H9 (cell line): ENCODE data around the gene SDK2. TPM values are rescaled to one million over a fixed set of nuclear protein-coding genes. Genes with fewer than 3 reads are reported as not detected.

Experiments used
- DNase-seq: peaks from one replicate; pipeline ENCODE4 v3.0.0-alpha.2; 2017
- H2AFZ ChIP-seq: one replicate; pipeline ENCODE4 v1.6.1; 2013; ENCODE audit warnings: mild to moderate bottlenecking, low read length, control low read depth, moderate library complexity
- H2AK5ac ChIP-seq: 2 replicates; pipeline ENCODE4 v1.6.1; 2013; ENCODE audit warnings: low read length, control low read depth, mixed read lengths; ENCODE audit not compliant: insufficient read length
- H2BK120ac ChIP-seq: one replicate; pipeline ENCODE4 v1.6.1; 2013; ENCODE audit warnings: low read depth, mild to moderate bottlenecking, low read length, control low read depth, inconsistent platforms; ENCODE audit not compliant: poor library complexity, severe bottlenecking
- H2BK12ac ChIP-seq: 2 replicates; pipeline ENCODE4 v1.6.1; 2013; ENCODE audit warnings: low read length, control low read depth, mixed read lengths, low read depth; ENCODE audit not compliant: insufficient read length
- H2BK15ac ChIP-seq: 2 replicates; pipeline ENCODE4 v1.6.1; 2013; ENCODE audit warnings: low read depth, low read length, control low read depth
- H2BK20ac ChIP-seq: one replicate; pipeline ENCODE4 v1.6.1; 2013; ENCODE audit warnings: low read depth, mild to moderate bottlenecking, low read length, control low read depth, inconsistent platforms; ENCODE audit not compliant: poor library complexity, severe bottlenecking
- H2BK5ac ChIP-seq: 2 replicates; pipeline ENCODE4 v1.6.1; 2013; ENCODE audit warnings: low read length, control low read depth, mixed read lengths; ENCODE audit not compliant: insufficient read length
- H3K14ac ChIP-seq: 2 replicates; pipeline ENCODE4 v1.6.1; 2013; ENCODE audit warnings: low read length, control low read depth; ENCODE audit not compliant: insufficient read depth
- H3K18ac ChIP-seq: 2 replicates; pipeline ENCODE4 v1.6.1; 2013; ENCODE audit warnings: low read depth, mild to moderate bottlenecking, mixed read lengths, low read length, control low read depth; ENCODE audit not compliant: insufficient read length
- H3K23ac ChIP-seq: 2 replicates; pipeline ENCODE4 v1.6.1; 2013; ENCODE audit warnings: low read length, control low read depth, mixed read lengths, low read depth; ENCODE audit not compliant: insufficient read length
- H3K23me2 ChIP-seq: 2 replicates; pipeline ENCODE4 v1.6.1; 2013; ENCODE audit warnings: low read depth, mild to moderate bottlenecking, mixed read lengths, low read length, control low read depth; ENCODE audit not compliant: insufficient read length, poor library complexity, severe bottlenecking
- H3K27ac ChIP-seq: 2 replicates; pipeline ENCODE4 v1.5.1; 2013; ENCODE audit warnings: low read length, control low read depth, mixed read lengths, low read depth; ENCODE audit not compliant: insufficient read length
- H3K27me3 ChIP-seq: 2 replicates; pipeline ENCODE4 v1.6.1; 2013; ENCODE audit warnings: low read length, control low read depth, inconsistent platforms; ENCODE audit not compliant: insufficient read depth
- H3K4ac ChIP-seq: 2 replicates; pipeline ENCODE4 v1.6.1; 2013; ENCODE audit warnings: low read depth, mild to moderate bottlenecking, control low read depth, inconsistent platforms, low read length, moderate library complexity
- H3K4me1 ChIP-seq: 2 replicates; pipeline ENCODE4 v1.6.1; 2013; ENCODE audit warnings: low read length, control low read depth, inconsistent platforms; ENCODE audit not compliant: insufficient read depth
- H3K4me2 ChIP-seq: 2 replicates; pipeline ENCODE4 v1.6.1; 2013; ENCODE audit warnings: low read length, control low read depth, mixed read lengths; ENCODE audit not compliant: insufficient read length, insufficient read depth
- H3K56ac ChIP-seq: 2 replicates; pipeline ENCODE4 v1.6.1; 2013; ENCODE audit warnings: low read depth, mild to moderate bottlenecking, mixed read lengths, low read length, control low read depth; ENCODE audit not compliant: insufficient read length
- H3K79me1 ChIP-seq: 2 replicates; pipeline ENCODE4 v1.6.1; 2013; ENCODE audit warnings: low read depth, mild to moderate bottlenecking, moderate library complexity, low read length, control low read depth, inconsistent platforms; ENCODE audit not compliant: insufficient read depth, poor library complexity, severe bottlenecking
- H3K79me2 ChIP-seq: 2 replicates; pipeline ENCODE4 v1.6.1; 2013; ENCODE audit warnings: low read length, control low read depth, inconsistent platforms; ENCODE audit not compliant: insufficient read depth
- H3K9ac ChIP-seq: 2 replicates; pipeline ENCODE4 v1.6.1; 2013; ENCODE audit warnings: low read length, control low read depth, mixed read lengths; ENCODE audit not compliant: insufficient read length; ENCODE audit errors: extremely low read depth
- H3K9me3 ChIP-seq: one replicate; pipeline ENCODE4 v1.6.1; 2013; ENCODE audit warnings: low read depth, low read length, inconsistent platforms; ENCODE audit not compliant: control insufficient read depth
- H3T11ph ChIP-seq: one replicate; pipeline ENCODE4 v1.6.1; 2013; ENCODE audit warnings: mild to moderate bottlenecking, low read length, control low read depth, inconsistent platforms
- H4K20me1 ChIP-seq: one replicate; pipeline ENCODE4 v1.6.1; 2013; ENCODE audit not compliant: control insufficient read depth, insufficient read length, insufficient read depth
- H4K5ac ChIP-seq: 2 replicates; pipeline ENCODE4 v1.6.1; 2013; ENCODE audit warnings: low read depth, mild to moderate bottlenecking, mixed read lengths, low read length, control low read depth; ENCODE audit not compliant: insufficient read length
- H4K8ac ChIP-seq: replicated peaks from 2 replicates; pipeline ENCODE4 v1.6.1; 2013; ENCODE audit warnings: low read length, control low read depth, mixed read lengths, low read depth; ENCODE audit not compliant: insufficient read length
- H4K91ac ChIP-seq: 2 replicates; pipeline ENCODE4 v1.6.1; 2013; ENCODE audit warnings: low read depth, mild to moderate bottlenecking, moderate library complexity, mixed read lengths, low read length, control low read depth; ENCODE audit not compliant: insufficient read length
- H3K27ac Mint-ChIP-seq, 3 experiments: 2 replicates in 2 of 3; 3 replicates in 1 of 3; pipeline ENCODE4 v1.8.0; 2020 to 2021; ENCODE audit warnings: mixed read lengths in 3 of 3, mild to moderate bottlenecking in 1 of 3, moderate library complexity in 1 of 3
- H3K27me3 Mint-ChIP-seq: 2 replicates; pipeline ENCODE4 v1.8.0; 2021; ENCODE audit warnings: low read depth, mild to moderate bottlenecking, moderate library complexity, mixed read lengths
- H3K36me3 Mint-ChIP-seq, 3 experiments: 2 replicates in 2 of 3; 3 replicates in 1 of 3; pipeline ENCODE4 v1.8.0; 2020 to 2021; ENCODE audit warnings: low read depth in 3 of 3, mixed read lengths in 3 of 3; ENCODE audit not compliant: insufficient read depth in 1 of 3
- H3K4me1 Mint-ChIP-seq, 2 experiments: 2 replicates each; pipeline ENCODE4 v1.8.0; 2020; ENCODE audit warnings: mixed read lengths in 2 of 2
- H3K4me3 Mint-ChIP-seq, 2 experiments: 2 replicates in 1 of 2; 3 replicates in 1 of 2; pipeline ENCODE4 v1.8.0; 2020 to 2021; ENCODE audit warnings: mild to moderate bottlenecking in 2 of 2, mixed read lengths in 2 of 2, moderate library complexity in 1 of 2
- H3K9me3 Mint-ChIP-seq, 2 experiments: 2 replicates in 1 of 2; 3 replicates in 1 of 2; pipeline ENCODE4 v1.8.0; 2020; ENCODE audit warnings: mild to moderate bottlenecking in 2 of 2, mixed read lengths in 2 of 2, moderate library complexity in 1 of 2
- CTCF ChIP-seq: fragments of 200-600 bp; sonication (generic); conservative IDR thresholded peaks from 3 replicates; pipeline ENCODE4 v1.8.0; 2021; ENCODE audit warnings: antibody characterized with exemption, mild to moderate bottlenecking
- WGBS: extraction: QIAGEN DNeasy Blood & Tissue Kit; methylation state at CpG from one replicate; pipeline ENCODE4 v1.1.7; 2013; ENCODE audit warnings: missing lambda C conversion rate, low lambda C conversion rate, mixed read lengths; ENCODE audit not compliant: insufficient read length; ENCODE audit errors: extremely low coverage; 5-methylcytosine and 5-hydroxymethylcytosine counted together
- total RNA-seq: library from RNA; stranded (reverse); gene quantifications from 2 replicates; pipeline ENCODE4 v1.2.1, GENCODE V29; 2021

The SDK2 gene
- total RNA-seq, 1 experiment from 2014 or later: 9.1 TPM

GRCh38 chr17:73545109-73546032 is 98.9 kb downstream of the SDK2 start:
- H3K9ac ChIP-seq: no peak overlapping the region
- Mint-ChIP-seq H3K27ac (peak overlapping the region in 2 of 3 experiments; percentile 3 to 28; a peak in 1 of 7 replicates), H3K4me3 (no peak overlapping the region), H3K4me1 (peaks cover 46 to 74% of the 10 kb centered on the region in 2 experiments), H3K36me3 (no peaks in the 10 kb centered on the region), H3K27me3 (no peaks in the 10 kb centered on the region; the same call in 1 of the 2 replicates), H3K9me3 (no peaks in the 10 kb centered on the region)
- no peaks in the 10 kb centered on the region for H3K79me1 ChIP-seq
- no peak overlapping the region for H4K8ac ChIP-seq
- peaks cover 3% of the 10 kb centered on the region; the same call in 1 of the 2 replicates for H3K4me1 ChIP-seq
- no peak overlapping the region for H3K23ac ChIP-seq
- H4K20me1 ChIP-seq: no peaks in the 10 kb centered on the region
- H3K23me2 ChIP-seq: no peaks in the 10 kb centered on the region
- no peak overlapping the region for H3K27ac ChIP-seq
- H4K5ac ChIP-seq: no peak overlapping the region
- no peak overlapping the region for H3K4me2 ChIP-seq
- no CpG with 5 or more reads among the region's 17 CpGs for WGBS
- H2AK5ac ChIP-seq: no peak overlapping the region
- H4K91ac ChIP-seq: no peak overlapping the region
- no peaks in the 10 kb centered on the region for H3K9me3 ChIP-seq
- no peak overlapping the region for H3K56ac ChIP-seq
- TF ChIP-seq CTCF: no peak
- H2BK15ac ChIP-seq: no peak overlapping the region
- no peak overlapping the region for H2BK20ac ChIP-seq
- H3T11ph ChIP-seq: no peak overlapping the region
- H3K4ac ChIP-seq: no peak overlapping the region
- H3K79me2 ChIP-seq: no peaks in the 10 kb centered on the region
- H3K14ac ChIP-seq: 0 out of 2 replicates have a peak overlapping the region, but pooled peaks have one; percentile 17
- DNase-seq: no peak
- H3K27me3 ChIP-seq: no peaks in the 10 kb centered on the region
- no peak overlapping the region for H3K18ac ChIP-seq
- no peak overlapping the region for H2BK120ac ChIP-seq
- H2BK12ac ChIP-seq: no peak overlapping the region
- no peak overlapping the region for H2AFZ ChIP-seq
- no peak overlapping the region for H2BK5ac ChIP-seq
